ENCODE results near the gene GABARAP. TPM values are rescaled to one million over a fixed set of nuclear protein-coding genes. Genes with fewer than 3 reads are reported as not detected.

The GABARAP gene
- total and polyA plus RNA-seq, 9 donors, result 526 to 1,518 (median 640) TPM

DNA sequence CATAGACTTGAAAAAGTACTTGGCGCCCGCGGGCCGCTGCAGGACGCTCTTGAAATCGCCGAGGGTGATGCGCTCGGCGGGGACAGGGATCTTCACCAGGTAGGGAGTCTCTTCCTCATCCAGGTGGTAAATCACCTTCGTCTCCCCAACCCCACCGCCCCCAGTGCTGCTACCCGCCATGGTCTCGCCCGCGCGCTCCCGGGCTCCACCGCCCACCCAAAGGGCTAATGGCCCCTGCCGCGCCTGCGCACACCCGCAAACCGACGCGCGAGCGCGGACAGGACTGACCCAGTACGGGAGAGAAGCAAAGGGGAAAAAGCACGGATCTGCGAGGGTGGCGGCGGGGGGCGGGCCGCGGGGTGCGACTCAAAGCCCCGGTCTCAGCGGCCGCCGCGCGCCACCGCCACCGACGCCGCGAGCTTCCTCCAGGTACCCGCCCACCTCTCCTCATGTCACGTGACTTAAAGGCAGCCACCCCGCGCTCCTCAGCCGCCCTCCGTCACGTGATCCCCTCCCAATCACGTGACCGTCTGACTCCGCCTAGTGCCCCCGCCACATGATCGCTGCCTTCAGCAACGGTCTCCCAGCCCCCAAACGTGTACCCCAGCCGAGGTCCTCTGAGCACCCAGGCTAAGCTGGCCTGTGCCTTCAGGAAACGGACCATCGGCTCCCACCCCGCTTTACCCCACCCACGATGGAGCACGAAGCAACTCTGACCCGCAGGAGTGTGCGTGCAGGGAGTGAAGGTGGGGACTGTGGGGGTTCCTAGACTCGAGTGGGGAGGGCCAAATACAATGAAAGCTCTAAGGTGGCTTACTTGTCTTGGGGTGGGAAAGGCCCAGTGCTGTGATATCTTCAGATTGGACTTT is 7.9 kb downstream of the GABARAP start, which contains the start of gene DVL2:
DVL2 (minus strand) TSS at position 435 of the 869 bp plus-strand sequence; CDS start at position 180, 255 bp downstream.
- DNase-seq, result peak; percentile 96 to 97 (median 96)
- peak within 1 kb of the TSS; percentile 85 for H3K4me3 ChIP-seq
- intact Hi-C loops (cut with DNase I), result no loop called here
- peaks cover 10% of the 10 kb centered on the region for H3K4me1 ChIP-seq (ENCODE audit: insufficient read depth)
- peak within 1 kb of the TSS; percentile 75 to 82 for H3K27ac ChIP-seq
- H3K27me3 ChIP-seq, result no peaks in the 10 kb centered on the region
- H3K9me3 ChIP-seq, result no peaks in the 10 kb centered on the region
- H3K36me3 ChIP-seq, result no peaks in the 10 kb centered on the region
- TF ChIP-seq EP300 (IDR thresholded peaks at IDR 0.05) (no peak), CTCF (IDR thresholded peaks at IDR 0.05) (peak in 1 of 3 donors; percentile 22), POLR2A (IDR thresholded peaks at IDR 0.05) (peak; percentile 67)
- 0 to 1% (median 0%) methylated on average over 30 to 72 of the region's 72 CpGs for WGBS, 3 donors

GRCh38 chr17:7233701-7234082 is 8.6 kb downstream of the GABARAP start:
- Histone ChIP-seq H3K9me3 (no peaks in the 10 kb centered on the region), H3K27ac (peak overlapping the region; percentile 75 to 82), H3K4me3 (peak overlapping the region; percentile 85), H3K4me1 (ENCODE audit: insufficient read depth) (peaks cover 10% of the 10 kb centered on the region), H3K27me3 (no peaks in the 10 kb centered on the region), H3K36me3 (no peaks in the 10 kb centered on the region)
- intact Hi-C loops (cut with DNase I), result no loop called here
- TF ChIP-seq POLR2A (IDR thresholded peaks at IDR 0.05), result no peak
- TF ChIP-seq CTCF (IDR thresholded peaks at IDR 0.05), result no peak
- no peak for TF ChIP-seq EP300 (IDR thresholded peaks at IDR 0.05)
- WGBS, 3 donors, result 0 to 1% (median 1%) methylated on average over 9 of the region's 9 CpGs
- no peak for DNase-seq

DNA sequence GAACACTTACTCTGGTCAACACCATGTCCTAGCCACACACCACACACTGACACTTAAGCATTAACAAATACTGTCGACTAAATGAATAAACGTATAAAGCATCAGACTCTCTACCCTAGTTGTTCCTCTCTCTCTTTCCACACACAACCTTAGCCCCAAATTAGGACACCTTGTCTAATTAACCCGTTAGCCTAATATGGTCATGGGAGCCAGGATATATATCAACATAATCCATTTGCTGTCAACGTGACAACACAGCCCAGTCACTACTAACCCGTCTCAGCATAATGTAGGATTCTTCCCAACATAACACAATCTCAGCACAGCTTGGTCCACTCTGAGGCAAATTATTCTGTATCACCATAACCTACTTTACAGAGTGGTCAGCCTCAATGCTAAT is 10.1 kb downstream of the GABARAP start:
- Histone ChIP-seq H3K9me3 (no peaks in the 10 kb centered on the region), H3K27me3 (no peaks in the 10 kb centered on the region), H3K27ac (no peak overlapping the region), H3K36me3 (no peaks in the 10 kb centered on the region), H3K4me3 (no peak overlapping the region), H3K4me1 (ENCODE audit: insufficient read depth) (peaks cover 9% of the 10 kb centered on the region)
- intact Hi-C loops (cut with DNase I), result no loop called here
- no peak for TF ChIP-seq EP300 (IDR thresholded peaks at IDR 0.05)
- no peak for TF ChIP-seq POLR2A (IDR thresholded peaks at IDR 0.05)
- no peak for TF ChIP-seq CTCF (IDR thresholded peaks at IDR 0.05)
- no peak for DNase-seq
- 66 to 75% (median 69%) methylated on average over 5 of the region's 5 CpGs for WGBS, 3 donors

DNA sequence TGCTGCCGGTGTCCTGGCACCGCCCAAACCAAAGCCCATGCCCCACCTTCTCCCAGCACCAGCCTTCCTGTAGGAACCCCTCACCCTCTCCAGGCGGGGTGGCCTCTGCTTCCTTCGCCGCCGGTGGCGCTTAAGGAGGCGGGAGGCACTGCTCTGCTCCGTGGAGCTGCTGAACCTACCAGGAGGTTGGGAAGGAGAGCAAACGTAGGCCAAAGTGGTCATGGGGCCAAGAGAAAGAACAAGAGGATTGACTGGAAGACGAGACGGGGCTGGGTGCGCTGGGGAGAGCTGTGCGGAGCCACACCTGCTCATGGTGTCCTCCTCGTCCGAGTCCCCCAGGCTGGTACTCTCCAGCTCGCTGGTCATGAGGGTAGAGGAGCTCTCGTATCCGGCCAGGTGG is 12.7 kb downstream of the GABARAP start:
- Histone ChIP-seq H3K27me3 (no peaks in the 10 kb centered on the region), H3K36me3 (no peaks in the 10 kb centered on the region), H3K9me3 (no peaks in the 10 kb centered on the region), H3K4me3 (no peak overlapping the region), H3K4me1 (ENCODE audit: insufficient read depth) (peaks cover 9% of the 10 kb centered on the region), H3K27ac (no peak overlapping the region)
- intact Hi-C loops (cut with DNase I), result no loop called here
- 88 to 92% (median 91%) methylated on average over 19 of the region's 19 CpGs for WGBS, 3 donors
- no peak for TF ChIP-seq EP300 (IDR thresholded peaks at IDR 0.05)
- no peak for TF ChIP-seq POLR2A (IDR thresholded peaks at IDR 0.05)
- no peak for DNase-seq

DNA sequence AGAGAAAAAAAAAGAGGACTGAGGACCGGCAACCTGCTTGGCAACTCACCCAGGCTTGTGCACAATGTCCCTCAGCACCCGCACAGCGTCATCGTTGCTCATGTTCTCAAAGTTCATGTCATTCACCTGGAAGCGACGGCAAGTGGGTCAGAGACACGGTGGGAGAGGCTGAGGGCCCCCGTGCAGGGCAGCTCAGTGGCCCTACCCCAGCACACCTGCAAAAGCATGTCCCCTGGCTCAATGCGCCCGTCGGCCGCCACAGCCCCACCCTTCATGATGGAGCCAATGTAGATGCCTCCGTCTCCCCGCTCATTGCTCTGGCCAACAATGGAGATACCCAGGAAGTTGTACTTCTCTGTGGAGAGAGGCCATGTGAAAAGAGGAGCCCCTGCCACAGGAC is 13.3 kb downstream of the GABARAP start:
- WGBS, 3 donors, result 82 to 87% (median 85%) methylated on average over 14 of the region's 14 CpGs
- intact Hi-C loops (cut with DNase I), result no loop called here
- H3K4me3 ChIP-seq, result no peak overlapping the region
- no peaks in the 10 kb centered on the region for H3K9me3 ChIP-seq
- no peak for DNase-seq
- no peaks in the 10 kb centered on the region for H3K36me3 ChIP-seq
- TF ChIP-seq EP300 (IDR thresholded peaks at IDR 0.05) (no peak), CTCF (IDR thresholded peaks at IDR 0.05) (no peak), POLR2A (IDR thresholded peaks at IDR 0.05) (no peak)
- no peaks in the 10 kb centered on the region for H3K27me3 ChIP-seq
- H3K27ac ChIP-seq, result no peak overlapping the region
- H3K4me1 ChIP-seq (ENCODE audit: insufficient read depth), result peaks cover 9% of the 10 kb centered on the region
